ENCODE results near the gene MAP2K6. TPM values are rescaled to one million over a fixed set of nuclear protein-coding genes. Genes with fewer than 3 reads are reported as not detected.

MAP2K6 gene
- total and polyA plus RNA-seq, 12 donors, result 0.88 to 4.0 (median 1.8) TPM

DNA sequence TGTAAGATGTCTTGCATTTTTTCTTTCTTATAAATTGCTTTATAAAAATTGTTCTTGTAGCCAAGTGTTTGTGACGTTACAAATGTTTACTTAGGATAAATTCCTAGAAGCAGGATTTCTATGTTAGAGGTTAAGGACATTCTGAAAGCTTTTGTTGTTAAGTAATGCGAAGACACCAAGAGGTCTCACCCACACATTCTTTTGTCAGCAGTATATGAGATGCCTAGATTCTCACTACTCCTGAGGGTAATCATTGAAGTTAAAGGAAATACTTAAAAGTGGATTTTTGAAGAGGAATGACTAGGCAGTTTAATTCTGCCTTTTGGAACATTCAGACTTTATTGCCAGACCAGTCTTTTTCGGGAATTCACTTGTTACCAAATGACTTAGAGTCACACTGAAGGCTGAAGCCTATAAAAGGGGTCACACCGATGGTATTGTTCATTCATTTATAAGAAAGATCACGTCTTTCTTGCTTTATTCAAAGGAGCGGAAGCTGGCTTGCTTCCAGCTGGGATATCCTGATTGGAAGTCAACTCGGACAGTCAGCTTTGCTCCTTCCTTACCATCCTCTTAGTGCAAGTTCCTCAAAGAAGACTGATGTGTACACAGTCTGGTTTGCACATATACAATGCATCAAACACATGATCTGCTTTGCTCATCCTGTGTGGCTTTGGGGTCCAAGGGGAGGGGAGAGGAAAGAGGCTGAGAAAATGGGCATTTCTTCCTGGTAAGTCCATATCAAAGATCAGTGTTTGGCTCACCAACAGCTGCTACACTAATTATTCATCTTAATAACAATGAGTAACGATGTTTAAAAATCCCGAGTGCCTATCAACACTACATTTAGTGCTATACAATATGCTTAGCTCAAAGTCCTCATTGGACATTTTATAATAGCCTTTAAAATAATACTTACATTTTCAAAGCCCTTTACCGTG is 160.0 kb downstream of the MAP2K6 start:
- intact Hi-C loops (cut with DNase I), result loop anchor here in 4 of 10 donors (5.0 to 10.0 kb wide), 4 partner anchors 33 to 1050 kb away; no protein-coding TSS in a partner anchor
- ATAC-seq (peak in 5 of 8 donors; percentile 32 to 73 (median 60)), DNase-seq (peak in 1 of 2 donors; percentile 17)
- Histone ChIP-seq H3K36me3 (no peaks in the 10 kb centered on the region), H3K4me3 (no peak overlapping the region), H3K4me1 (peaks cover 0 to 29% (median 20%) of the 10 kb centered on the region in 9 donors), H3K9me3 (no peaks in the 10 kb centered on the region), H3K27ac (peak overlapping the region in 9 of 10 donors; percentile 13 to 54 (median 29)), H3K27me3 (no peaks in the 10 kb centered on the region)
- TF ChIP-seq, protein P1, sequence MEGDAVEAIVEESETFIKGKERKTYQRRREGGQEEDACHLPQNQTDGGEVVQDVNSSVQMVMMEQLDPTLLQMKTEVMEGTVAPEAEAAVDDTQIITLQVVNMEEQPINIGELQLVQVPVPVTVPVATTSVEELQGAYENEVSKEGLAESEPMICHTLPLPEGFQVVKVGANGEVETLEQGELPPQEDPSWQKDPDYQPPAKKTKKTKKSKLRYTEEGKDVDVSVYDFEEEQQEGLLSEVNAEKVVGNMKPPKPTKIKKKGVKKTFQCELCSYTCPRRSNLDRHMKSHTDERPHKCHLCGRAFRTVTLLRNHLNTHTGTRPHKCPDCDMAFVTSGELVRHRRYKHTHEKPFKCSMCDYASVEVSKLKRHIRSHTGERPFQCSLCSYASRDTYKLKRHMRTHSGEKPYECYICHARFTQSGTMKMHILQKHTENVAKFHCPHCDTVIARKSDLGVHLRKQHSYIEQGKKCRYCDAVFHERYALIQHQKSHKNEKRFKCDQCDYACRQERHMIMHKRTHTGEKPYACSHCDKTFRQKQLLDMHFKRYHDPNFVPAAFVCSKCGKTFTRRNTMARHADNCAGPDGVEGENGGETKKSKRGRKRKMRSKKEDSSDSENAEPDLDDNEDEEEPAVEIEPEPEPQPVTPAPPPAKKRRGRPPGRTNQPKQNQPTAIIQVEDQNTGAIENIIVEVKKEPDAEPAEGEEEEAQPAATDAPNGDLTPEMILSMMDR (IDR thresholded peaks at IDR 0.05), result no peak
- 51 to 65% methylated on average over 10 of the region's 10 CpGs for WGBS, 2 donors

DNA sequence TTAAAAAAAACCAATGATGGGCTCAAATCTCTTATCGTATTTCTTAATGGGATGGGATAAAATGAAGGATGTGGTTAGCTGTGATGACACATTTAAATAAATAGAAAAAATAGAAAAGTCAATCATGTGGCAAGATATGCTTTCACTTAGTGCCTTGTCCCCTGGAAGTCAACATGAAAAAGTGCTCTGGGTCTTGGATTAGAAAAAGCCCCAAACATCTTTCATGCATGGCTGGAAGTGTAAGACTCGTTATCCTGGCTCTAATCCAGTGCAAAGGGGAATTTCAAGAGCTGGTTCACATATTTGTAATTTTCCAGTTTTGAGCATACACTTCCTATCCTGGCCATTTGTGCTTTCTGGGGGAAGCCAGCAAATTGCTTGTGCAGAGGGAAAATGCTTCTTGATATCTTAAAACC is 160.9 kb downstream of the MAP2K6 start:
- Histone ChIP-seq H3K36me3 (no peaks in the 10 kb centered on the region), H3K4me1 (peaks cover 0 to 29% (median 19%) of the 10 kb centered on the region in 9 donors), H3K27ac (peak overlapping the region in 9 of 10 donors; percentile 1 to 54 (median 29)), H3K9me3 (no peaks in the 10 kb centered on the region), H3K4me3 (no peak overlapping the region), H3K27me3 (no peaks in the 10 kb centered on the region)
- intact Hi-C loops (cut with DNase I), result loop anchor here in 2 of 10 donors (10.0 kb wide), 2 partner anchors 979 to 1049 kb away; no protein-coding TSS in a partner anchor
- peak in 1 of 2 donors; percentile 15 for DNase-seq
- TF ChIP-seq, protein P1 (IDR thresholded peaks at IDR 0.05), result no peak
- ATAC-seq, result peak in 7 of 8 donors; percentile 29 to 81 (median 66)
- 18 to 28% methylated on average over 2 of the region's 2 CpGs for WGBS, 2 donors

GRCh38 chr17:69577098-69577497 is 162.6 kb downstream of the MAP2K6 start:
- no peaks in the 10 kb centered on the region for H3K9me3 ChIP-seq
- peaks cover 0 to 30% (median 24%) of the 10 kb centered on the region in 9 donors for H3K4me1 ChIP-seq
- H3K36me3 ChIP-seq, result no peaks in the 10 kb centered on the region
- intact Hi-C loops (cut with DNase I), result loop anchor here in 2 of 10 donors (10.0 kb wide), 2 partner anchors 978 to 1048 kb away; no protein-coding TSS in a partner anchor
- H3K27me3 ChIP-seq, result no peaks in the 10 kb centered on the region
- ATAC-seq (no peak), DNase-seq (no peak)
- H3K27ac ChIP-seq, result no peak overlapping the region
- H3K4me3 ChIP-seq, result no peak overlapping the region
- WGBS, 2 donors, result 92 to 96% methylated on average over 7 of the region's 7 CpGs
- TF ChIP-seq, protein P1 (IDR thresholded peaks at IDR 0.05), result no peak

- no peaks in the 10 kb centered on the region for H3K9me3 ChIP-seq
- no peaks in the 10 kb centered on the region for H3K36me3 ChIP-seq
- 92 to 97% methylated on average over 4 of the region's 4 CpGs for WGBS, 2 donors
- ATAC-seq (no peak), DNase-seq (no peak)
- no peak overlapping the region for H3K27ac ChIP-seq
- intact Hi-C loops (cut with DNase I), result loop anchor here in 2 of 10 donors (10.0 kb wide), 2 partner anchors 976 to 1046 kb away; no protein-coding TSS in a partner anchor
- peaks cover 0 to 30% (median 24%) of the 10 kb centered on the region in 9 donors for H3K4me1 ChIP-seq
- peaks cover 0 to 4% (median 0%) of the 10 kb centered on the region in 7 donors for H3K27me3 ChIP-seq
- TF ChIP-seq, protein P1 (IDR thresholded peaks at IDR 0.05), result no peak
- H3K4me3 ChIP-seq, result no peak overlapping the region
Measured at GRCh38 chr17:69578385-69578936, 164.0 kb downstream of the MAP2K6 start.
